Measurements from ENCODE around the gene XIRP1. TPM values are rescaled to one million over a fixed set of nuclear protein-coding genes. Genes with fewer than 3 reads are reported as not detected.

XIRP1 gene
- total and polyA plus RNA-seq, 5 donors from 2014 or later = not detected

- Histone ChIP-seq H3K4me1 (ENCODE audit: control insufficient read depth, insufficient read depth, low read length, poor library complexity, severe bottlenecking) (peaks cover 71% of the 10 kb centered on the region), H3K27ac (ENCODE audit: insufficient read depth, low read length, poor library complexity, severe bottlenecking) (peak overlapping the region; percentile 82), H3K4me3 (ENCODE audit: low read depth, low read length) (peak overlapping the region; percentile 91), H3K27me3 (ENCODE audit: control insufficient read depth, insufficient read depth, low read length) (no peaks in the 10 kb centered on the region), H3K9me3 (ENCODE audit: control insufficient read depth in 2 of 2, low read length in 2 of 2) (no peaks in the 10 kb centered on the region), H3K36me3 (ENCODE audit: control insufficient read depth, insufficient read depth, low read length) (peaks cover 23% of the 10 kb centered on the region)
- Mint-ChIP-seq H3K9me3 (peaks cover 0 to 3% (median 0%) of the 10 kb centered on the region in 7 donors), H3K4me1 (peaks cover 21 to 83% (median 62%) of the 10 kb centered on the region in 4 donors), H3K4me3 (peak overlapping the region; percentile 90 to 99 (median 94)), H3K36me3 (peaks cover 26% of the 10 kb centered on the region), H3K27me3 (no peaks in the 10 kb centered on the region), H3K27ac (peak overlapping the region; percentile 94 to 100 (median 100))
- ATAC-seq (ENCODE audit: low read depth in 2 of 2) (no peak), DNase-seq (no peak)
Measured at GRCh38 chr3:39149059-39149455, 43.3 kb downstream of the XIRP1 start.

GRCh38 chr3:39148435-39149058 lies 43.8 kb downstream of the XIRP1 start:
- Mint-ChIP-seq H3K36me3 (peaks cover 30% of the 10 kb centered on the region), H3K9me3 (peaks cover 0 to 3% (median 0%) of the 10 kb centered on the region in 7 donors), H3K27ac (peak overlapping the region; percentile 99 to 100 (median 100)), H3K4me3 (peak overlapping the region; percentile 90 to 99 (median 94)), H3K4me1 (peaks cover 21 to 81% (median 62%) of the 10 kb centered on the region in 4 donors), H3K27me3 (no peaks in the 10 kb centered on the region)
- peaks cover 28% of the 10 kb centered on the region for H3K36me3 ChIP-seq (ENCODE audit: control insufficient read depth, insufficient read depth, low read length)
- H3K27ac ChIP-seq (ENCODE audit: insufficient read depth, low read length, poor library complexity, severe bottlenecking) = peak overlapping the region; percentile 82
- H3K4me3 ChIP-seq (ENCODE audit: low read depth, low read length) = peak overlapping the region; percentile 91
- H3K4me1 ChIP-seq (ENCODE audit: control insufficient read depth, insufficient read depth, low read length, poor library complexity, severe bottlenecking) = peaks cover 66% of the 10 kb centered on the region
- DNase-seq (peak in 1 of 3 donors; percentile 20), ATAC-seq (ENCODE audit: low read depth in 2 of 2) (no peak)
- no peaks in the 10 kb centered on the region for H3K27me3 ChIP-seq (ENCODE audit: control insufficient read depth, insufficient read depth, low read length)
- no peaks in the 10 kb centered on the region for H3K9me3 ChIP-seq (ENCODE audit: control insufficient read depth in 2 of 2, low read length in 2 of 2)

- H3K4me3 ChIP-seq (ENCODE audit: low read depth, low read length) = peak overlapping the region; percentile 91
- peaks cover 34% of the 10 kb centered on the region for H3K36me3 Mint-ChIP-seq
Measured at GRCh38 chr3:39147711-39148434, 44.5 kb downstream of the XIRP1 start.

GRCh38 chr3:39146611-39147591 lies 45.5 kb downstream of the XIRP1 start:
- H3K4me1 Mint-ChIP-seq = peaks cover 21 to 83% (median 59%) of the 10 kb centered on the region in 4 donors
- peaks cover 1% of the 10 kb centered on the region for H3K27me3 Mint-ChIP-seq
- Histone ChIP-seq H3K4me1 (ENCODE audit: control insufficient read depth, insufficient read depth, low read length, poor library complexity, severe bottlenecking) (peaks cover 67% of the 10 kb centered on the region), H3K4me3 (ENCODE audit: low read depth, low read length) (peak overlapping the region; percentile 91), H3K27ac (ENCODE audit: insufficient read depth, low read length, poor library complexity, severe bottlenecking) (peak overlapping the region; percentile 82), H3K9me3 (ENCODE audit: control insufficient read depth in 2 of 2, low read length in 2 of 2) (no peaks in the 10 kb centered on the region), H3K27me3 (ENCODE audit: control insufficient read depth, insufficient read depth, low read length) (no peaks in the 10 kb centered on the region), H3K36me3 (ENCODE audit: control insufficient read depth, insufficient read depth, low read length) (peaks cover 44% of the 10 kb centered on the region)
- peak overlapping the region; percentile 99 to 100 (median 100) for H3K27ac Mint-ChIP-seq
- DNase-seq = peak; percentile 40 to 75 (median 46)
- peak; percentile 65 to 67 for ATAC-seq (ENCODE audit: low read depth in 2 of 2)
- H3K4me3 Mint-ChIP-seq = peak overlapping the region; percentile 90 to 99 (median 94)
- H3K36me3 Mint-ChIP-seq = peaks cover 38% of the 10 kb centered on the region
- H3K9me3 Mint-ChIP-seq = peaks cover 0 to under 1% (median 0%) of the 10 kb centered on the region in 7 donors

More at GRCh38 chr3:39147711-39148434, 44.5 kb downstream of the XIRP1 start:
- Mint-ChIP-seq H3K4me3 (peak overlapping the region; percentile 90 to 99 (median 94)), H3K4me1 (peaks cover 21 to 85% (median 62%) of the 10 kb centered on the region in 4 donors), H3K27me3 (no peaks in the 10 kb centered on the region), H3K27ac (peak overlapping the region; percentile 99 to 100 (median 100)), H3K9me3 (peaks cover 0 to 3% (median 0%) of the 10 kb centered on the region in 7 donors)
- no peaks in the 10 kb centered on the region for H3K27me3 ChIP-seq (ENCODE audit: control insufficient read depth, insufficient read depth, low read length)
- no peaks in the 10 kb centered on the region for H3K9me3 ChIP-seq (ENCODE audit: control insufficient read depth in 2 of 2, low read length in 2 of 2)
- no peak for ATAC-seq (ENCODE audit: low read depth in 2 of 2)
- peak in 2 of 3 donors; percentile 54 to 79 for DNase-seq
- H3K36me3 ChIP-seq (ENCODE audit: control insufficient read depth, insufficient read depth, low read length) = peaks cover 35% of the 10 kb centered on the region
- H3K4me1 ChIP-seq (ENCODE audit: control insufficient read depth, insufficient read depth, low read length, poor library complexity, severe bottlenecking) = peaks cover 68% of the 10 kb centered on the region
- H3K27ac ChIP-seq (ENCODE audit: insufficient read depth, low read length, poor library complexity, severe bottlenecking) = peak overlapping the region; percentile 82

- peaks cover 38% of the 10 kb centered on the region for H3K36me3 Mint-ChIP-seq
- H3K27ac ChIP-seq (ENCODE audit: insufficient read depth, low read length, poor library complexity, severe bottlenecking) = peak overlapping the region; percentile 27
- DNase-seq = no peak
Measured at GRCh38 chr3:39146083-39146501, 46.3 kb downstream of the XIRP1 start.

GRCh38 chr3:39144748-39145380 lies 47.5 kb downstream of the XIRP1 start:
- Mint-ChIP-seq H3K9me3 (no peaks in the 10 kb centered on the region), H3K4me3 (peak overlapping the region in 2 of 4 donors; percentile 6 to 9), H3K27ac (peak overlapping the region in 2 of 3 donors; percentile 72 to 80), H3K4me1 (peaks cover 18 to 69% (median 51%) of the 10 kb centered on the region in 4 donors), H3K27me3 (peaks cover 7% of the 10 kb centered on the region), H3K36me3 (peaks cover 38% of the 10 kb centered on the region)
- ATAC-seq (ENCODE audit: low read depth in 2 of 2) = no peak
- H3K4me3 ChIP-seq (ENCODE audit: low read depth, low read length) = no peak overlapping the region
- no peaks in the 10 kb centered on the region for H3K27me3 ChIP-seq (ENCODE audit: control insufficient read depth, insufficient read depth, low read length)
- H3K36me3 ChIP-seq (ENCODE audit: control insufficient read depth, insufficient read depth, low read length) = peaks cover 52% of the 10 kb centered on the region
- peaks cover 46% of the 10 kb centered on the region for H3K4me1 ChIP-seq (ENCODE audit: control insufficient read depth, insufficient read depth, low read length, poor library complexity, severe bottlenecking)
- no peak overlapping the region for H3K27ac ChIP-seq (ENCODE audit: insufficient read depth, low read length, poor library complexity, severe bottlenecking)
- no peak for DNase-seq
- H3K9me3 ChIP-seq (ENCODE audit: control insufficient read depth in 2 of 2, low read length in 2 of 2) = no peaks in the 10 kb centered on the region

More at GRCh38 chr3:39146083-39146501, 46.3 kb downstream of the XIRP1 start:
- Mint-ChIP-seq H3K9me3 (no peaks in the 10 kb centered on the region), H3K27ac (peak overlapping the region; percentile 57 to 100 (median 100)), H3K27me3 (peaks cover 7% of the 10 kb centered on the region), H3K4me3 (peak overlapping the region; percentile 28 to 99 (median 56)), H3K4me1 (peaks cover 21 to 82% (median 60%) of the 10 kb centered on the region in 4 donors)
- no peak for ATAC-seq (ENCODE audit: low read depth in 2 of 2)
- H3K27me3 ChIP-seq (ENCODE audit: control insufficient read depth, insufficient read depth, low read length) = no peaks in the 10 kb centered on the region
- no peaks in the 10 kb centered on the region for H3K9me3 ChIP-seq (ENCODE audit: control insufficient read depth in 2 of 2, low read length in 2 of 2)
- no peak overlapping the region for H3K4me3 ChIP-seq (ENCODE audit: low read depth, low read length)
- H3K4me1 ChIP-seq (ENCODE audit: control insufficient read depth, insufficient read depth, low read length, poor library complexity, severe bottlenecking) = peaks cover 59% of the 10 kb centered on the region
- peaks cover 50% of the 10 kb centered on the region for H3K36me3 ChIP-seq (ENCODE audit: control insufficient read depth, insufficient read depth, low read length)

Measured in CD4-positive, CD25-positive, alpha-beta regulatory T cell (primary cell).